SU-DHL-6 (cell line): ENCODE data around the gene CDK14.

Experiments used
- H2AFZ ChIP-seq: fragments of 200-600 bp; sonication (generic); 2 replicates; pipeline ENCODE4 v1.6.1; 2014; ENCODE audit warnings: low read depth, mild to moderate bottlenecking, moderate library complexity, mixed read lengths, antibody characterized with exemption, low read length; ENCODE audit not compliant: severe bottlenecking
- H3F3A ChIP-seq: fragments of 200-600 bp; shearing (Covaris generic); 2 replicates; pipeline ENCODE4 v1.6.0; 2016; ENCODE audit warnings: antibody characterized with exemption, mild to moderate bottlenecking; ENCODE audit not compliant: insufficient read depth
- H3K27ac ChIP-seq: fragments of 200-600 bp; sonication (generic); 2 replicates; pipeline ENCODE4 v1.5.1; 2016; ENCODE audit warnings: low read depth, mild to moderate bottlenecking, low read length, moderate library complexity, mixed read lengths
- H3K27me3 ChIP-seq: fragments of 200-600 bp; sonication (generic), shearing (Covaris generic); 2 replicates; pipeline ENCODE4 v1.6.0; 2014; ENCODE audit warnings: mild to moderate bottlenecking, low read length
- H3K36me3 ChIP-seq: fragments of 200-600 bp; sonication (generic); 2 replicates; pipeline ENCODE4 v1.6.1; 2014; ENCODE audit warnings: mild to moderate bottlenecking, low read length, mixed read lengths
- H3K4me2 ChIP-seq: fragments of 300-600, 200-600 bp; shearing (Covaris generic), sonication (generic); 2 replicates; pipeline ENCODE4 v1.6.0; 2014; ENCODE audit warnings: low read length, low read depth, mild to moderate bottlenecking; ENCODE audit not compliant: poor library complexity, severe bottlenecking
- H3K4me3 ChIP-seq: fragments of 200-600 bp; sonication (generic); 2 replicates; pipeline ENCODE4 v1.5.1; 2014; ENCODE audit warnings: antibody characterized with exemption, low read length, mild to moderate bottlenecking, mixed read lengths; ENCODE audit not compliant: insufficient read depth, poor library complexity, severe bottlenecking
- H3K79me2 ChIP-seq: fragments of 200-600 bp; sonication (generic); 2 replicates; pipeline ENCODE4 v1.6.1; 2014; ENCODE audit warnings: mild to moderate bottlenecking, low read length, moderate library complexity; ENCODE audit not compliant: insufficient read depth
- H3K9ac ChIP-seq: fragments of 200-600 bp; sonication (generic); 2 replicates; pipeline ENCODE4 v1.7.0; 2014; ENCODE audit warnings: mild to moderate bottlenecking, low read length
- H3K9me2 ChIP-seq: fragments of 200-600 bp; sonication (generic); replicated peaks from 2 replicates; pipeline ENCODE4 v1.6.1; 2014; ENCODE audit warnings: low read length; ENCODE audit not compliant: insufficient read depth
- H3K9me3 ChIP-seq: fragments of 200-600 bp; sonication (generic); 2 replicates; pipeline ENCODE4 v1.6.1; 2014; ENCODE audit warnings: low read length, mixed read lengths; ENCODE audit not compliant: insufficient read depth
- H4K20me1 ChIP-seq: fragments of 200-600 bp; sonication (generic); 2 replicates; pipeline ENCODE4 v1.6.1; 2014; ENCODE audit warnings: low read depth, mild to moderate bottlenecking, antibody characterized with exemption, low read length, moderate library complexity, mixed read lengths
- CTCF ChIP-seq: fragments of 200-600 bp; sonication (generic); IDR thresholded peaks from one replicate; pipeline ENCODE4 v1.5.1; 2017; ENCODE audit warnings: antibody characterized with exemption, mild to moderate bottlenecking, low read length, moderate library complexity; ENCODE audit not compliant: insufficient read depth, poor library complexity, severe bottlenecking
- EZH2phosphoT487 ChIP-seq: fragments of 200-600 bp; sonication (generic), shearing (Covaris generic); conservative IDR thresholded peaks from 2 replicates; pipeline ENCODE4 v1.6.1; 2018; ENCODE audit warnings: mild to moderate bottlenecking, antibody characterized with exemption, low read length, moderate library complexity, mixed read lengths

Gene CDK14

GRCh38 chr7:90857603-90858002 is 261.5 kb downstream of the CDK14 start:
- no peak overlapping the region for H2AFZ ChIP-seq
- TF ChIP-seq CTCF (no peak), EZH2phosphoT487 (no peak)
- H3K9me3 ChIP-seq = no peaks in the 10 kb centered on the region
- no peak overlapping the region for H3K9ac ChIP-seq
- H3K4me2 ChIP-seq = no peak overlapping the region
- peaks cover 12% of the 10 kb centered on the region; the same call in 1 of the 2 replicates for H4K20me1 ChIP-seq
- H3K27me3 ChIP-seq = no peaks in the 10 kb centered on the region
- no peak overlapping the region for H3K4me3 ChIP-seq
- no peaks in the 10 kb centered on the region for H3K9me2 ChIP-seq
- no peaks in the 10 kb centered on the region for H3F3A ChIP-seq
- H3K36me3 ChIP-seq = peaks cover 7% of the 10 kb centered on the region
- no peak overlapping the region for H3K27ac ChIP-seq
- peaks cover 82% of the 10 kb centered on the region for H3K79me2 ChIP-seq

GRCh38 chr7:90858546-90858945 is 262.4 kb downstream of the CDK14 start:
- Histone ChIP-seq H3K4me2 (no peak overlapping the region), H3K27me3 (no peaks in the 10 kb centered on the region), H3K79me2 (peaks cover 73% of the 10 kb centered on the region), H2AFZ (no peak overlapping the region), H3K27ac (no peak overlapping the region), H3K4me3 (no peak overlapping the region), H3K9me2 (no peaks in the 10 kb centered on the region), H3K9me3 (no peaks in the 10 kb centered on the region), H4K20me1 (peaks cover 12% of the 10 kb centered on the region; the same call in 1 of the 2 replicates), H3F3A (no peaks in the 10 kb centered on the region; the same call in 1 of the 2 replicates), H3K9ac (no peak overlapping the region), H3K36me3 (peaks cover 16% of the 10 kb centered on the region)
- no peak for TF ChIP-seq CTCF
- TF ChIP-seq EZH2phosphoT487 = no peak

- no peak overlapping the region for H3K9ac ChIP-seq
- TF ChIP-seq CTCF = no peak
- TF ChIP-seq EZH2phosphoT487 = no peak
- H2AFZ ChIP-seq = no peak overlapping the region
- no peaks in the 10 kb centered on the region for H3K27me3 ChIP-seq
- peaks cover 71% of the 10 kb centered on the region for H3K79me2 ChIP-seq
- H3K4me3 ChIP-seq = no peak overlapping the region
- peaks cover 8% of the 10 kb centered on the region; the same call in 1 of the 2 replicates for H3F3A ChIP-seq
- H4K20me1 ChIP-seq = peaks cover 12% of the 10 kb centered on the region; the same call in 1 of the 2 replicates
- no peak overlapping the region for H3K4me2 ChIP-seq
- peaks cover 26% of the 10 kb centered on the region for H3K36me3 ChIP-seq
- H3K9me3 ChIP-seq = no peaks in the 10 kb centered on the region
- no peak overlapping the region for H3K27ac ChIP-seq
- no peaks in the 10 kb centered on the region for H3K9me2 ChIP-seq
Measured at GRCh38 chr7:90859521-90859920, 263.4 kb downstream of the CDK14 start.

GRCh38 chr7:90864088-90864487 is 268.0 kb downstream of the CDK14 start:
- no peaks in the 10 kb centered on the region for H4K20me1 ChIP-seq
- peaks cover 49% of the 10 kb centered on the region for H3K79me2 ChIP-seq
- no peak overlapping the region for H3K27ac ChIP-seq
- H3K27me3 ChIP-seq = no peaks in the 10 kb centered on the region
- no peak overlapping the region for H3K9ac ChIP-seq
- H3K4me2 ChIP-seq = no peak overlapping the region
- no peaks in the 10 kb centered on the region for H3K9me3 ChIP-seq
- no peak overlapping the region for H2AFZ ChIP-seq
- H3F3A ChIP-seq = peaks cover 8% of the 10 kb centered on the region; the same call in 1 of the 2 replicates
- TF ChIP-seq CTCF (no peak), EZH2phosphoT487 (no peak)
- H3K36me3 ChIP-seq = peaks cover 52% of the 10 kb centered on the region
- H3K4me3 ChIP-seq = no peak overlapping the region
- no peaks in the 10 kb centered on the region for H3K9me2 ChIP-seq
